ENCODE results near the gene ACAD11.
"Not testable (repeated sequence)": the region's sequence is repeated elsewhere in the genome, so short reads cannot be mapped to it uniquely, and the experiment has no call there.

Gene ACAD11

DNA sequence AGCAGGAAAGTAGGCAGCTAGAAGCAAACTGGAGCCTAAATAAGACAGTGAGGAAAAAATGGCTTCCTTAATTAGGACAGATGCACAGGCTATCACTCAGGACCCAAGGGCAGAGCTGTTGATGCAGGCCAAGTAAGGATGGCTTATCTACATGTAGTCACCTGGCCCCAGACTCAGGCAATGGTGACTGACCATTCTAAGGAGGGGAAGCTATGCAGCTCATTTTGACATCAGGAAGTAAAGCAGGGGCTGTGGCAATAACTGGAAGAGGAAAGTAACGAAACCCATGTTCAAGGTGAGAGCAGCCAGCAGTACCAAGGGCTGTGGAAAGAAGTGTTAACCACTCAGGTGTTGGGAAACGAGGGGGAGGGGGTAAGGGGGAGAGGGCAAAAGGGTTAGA, 16.2 kb downstream of the ACAD11 start:
- no peak for DNase-seq

DNA sequence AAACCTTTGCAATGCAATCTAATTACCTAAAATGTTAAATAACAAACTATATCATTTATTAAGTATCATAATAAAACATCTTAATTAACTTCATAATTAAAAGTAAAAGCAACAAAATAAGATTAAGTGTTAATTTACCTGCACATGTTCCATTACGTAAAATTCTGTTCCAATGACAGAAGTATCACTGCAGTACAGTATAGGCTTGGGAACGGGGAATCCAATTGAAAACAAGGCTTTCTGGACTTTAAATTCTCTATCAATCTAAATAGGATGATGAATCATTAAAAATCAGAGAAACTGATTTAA, 17.1 kb downstream of the ACAD11 start:
- DNase-seq, result no peak

- DNase-seq, result no peak
Observed at GRCh38 chr3:132641837-132642538, 17.6 kb downstream of the ACAD11 start.

GRCh38 chr3:132641427-132641826, 18.2 kb downstream of the ACAD11 start:
- not testable (repeated sequence) for DNase-seq

- DNase-seq, result no peak
Observed at GRCh38 chr3:132638706-132639105, 20.9 kb downstream of the ACAD11 start.

DNA sequence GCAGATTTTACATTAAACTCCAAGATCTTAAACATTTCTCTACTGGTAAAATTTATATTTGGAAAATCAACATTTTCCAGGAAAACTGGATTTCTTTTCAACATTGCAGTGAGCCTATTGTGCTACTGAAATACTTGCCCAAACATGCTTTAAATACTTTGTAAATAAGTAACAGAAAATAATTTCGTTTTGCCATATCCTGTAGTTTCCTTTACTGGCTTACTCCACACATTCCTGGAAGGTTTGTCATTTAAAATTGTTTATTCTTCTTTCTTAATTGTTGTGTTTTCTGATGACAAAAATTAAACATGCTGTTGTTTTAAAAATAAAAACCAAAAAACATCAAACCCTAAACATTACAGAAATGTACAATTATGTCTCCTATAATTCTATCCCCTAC, 22.0 kb downstream of the ACAD11 start:
- DNase-seq, result no peak

DNA sequence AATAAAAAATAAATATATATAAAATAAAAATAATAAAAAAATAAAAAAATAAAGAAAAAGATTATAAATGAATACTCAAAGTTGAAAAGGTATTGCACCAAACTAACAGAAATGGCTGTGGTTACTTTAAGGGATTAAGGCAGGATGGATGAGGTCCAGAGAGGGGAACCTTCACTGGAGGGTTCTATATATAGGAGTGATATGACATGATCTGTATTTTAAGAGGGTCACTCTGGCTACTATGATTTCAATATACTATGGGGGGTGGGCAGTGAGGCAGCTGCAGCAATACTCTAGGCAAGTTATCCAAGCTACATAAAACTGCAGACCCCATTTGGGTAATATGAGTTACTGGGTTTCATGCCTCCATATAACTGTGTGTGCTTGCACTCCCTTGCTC, 24.6 kb downstream of the ACAD11 start:
- DNase-seq, result no peak

DNA sequence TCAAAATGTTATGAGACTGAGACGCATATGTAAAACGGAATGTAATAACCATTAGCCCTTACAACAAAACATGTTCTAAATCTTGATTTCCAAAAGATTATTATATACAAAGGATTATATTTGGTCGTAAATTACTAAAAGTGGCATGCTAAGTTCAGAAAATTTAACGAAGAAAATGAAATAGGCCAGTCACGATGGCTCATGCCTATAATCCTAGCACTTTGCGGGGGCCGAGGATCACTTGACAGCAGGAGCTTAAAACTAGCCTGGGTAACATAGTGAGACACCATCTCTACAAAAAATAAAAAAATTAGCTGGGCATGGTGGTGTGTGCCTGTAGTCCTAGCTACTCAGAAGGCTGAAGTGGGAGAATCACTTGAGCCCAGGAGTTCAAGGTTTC, 29.0 kb downstream of the ACAD11 start:
- no peak for DNase-seq

DNA sequence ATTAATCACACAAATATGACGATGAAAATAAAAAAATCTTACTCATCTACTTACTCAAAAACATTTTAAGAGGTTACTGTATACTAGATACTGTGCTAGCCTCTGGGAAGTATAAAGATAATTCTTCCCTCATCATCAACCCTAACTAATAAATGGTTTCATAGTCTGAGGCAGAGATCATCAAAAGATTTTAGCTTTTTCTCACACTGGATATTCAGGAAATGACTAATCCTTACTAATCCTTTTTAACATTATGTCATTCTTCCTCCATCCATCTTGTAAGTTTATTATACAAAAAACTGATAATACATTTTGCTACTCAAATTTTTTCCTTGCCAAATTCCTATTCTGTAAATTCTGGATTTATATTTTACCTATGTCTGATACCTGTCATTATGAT, 29.7 kb downstream of the ACAD11 start:
- no peak for DNase-seq

- no peak for DNase-seq
Observed at GRCh38 chr3:132628157-132628556, 31.5 kb downstream of the ACAD11 start.

DNA sequence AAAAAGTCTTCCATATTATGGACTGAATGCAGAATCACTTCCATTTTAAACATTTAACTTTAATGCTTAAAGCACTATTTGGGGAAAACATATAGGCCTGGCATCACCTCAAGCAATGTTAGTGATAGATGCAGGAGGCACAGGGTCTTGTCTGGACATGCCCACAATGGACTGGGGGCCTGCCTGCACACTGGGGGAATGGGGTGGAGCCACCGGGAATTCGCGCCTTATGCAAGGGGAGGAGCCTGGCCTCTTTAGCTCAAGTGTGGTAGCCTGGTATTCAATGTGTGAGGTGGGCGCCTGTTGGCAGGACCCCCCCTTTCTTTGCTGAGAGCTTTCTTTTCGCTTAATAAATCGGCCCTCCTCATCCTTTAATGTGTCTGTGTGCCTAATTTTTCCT, 32.7 kb downstream of the ACAD11 start:
- DNase-seq, result no peak

DNA sequence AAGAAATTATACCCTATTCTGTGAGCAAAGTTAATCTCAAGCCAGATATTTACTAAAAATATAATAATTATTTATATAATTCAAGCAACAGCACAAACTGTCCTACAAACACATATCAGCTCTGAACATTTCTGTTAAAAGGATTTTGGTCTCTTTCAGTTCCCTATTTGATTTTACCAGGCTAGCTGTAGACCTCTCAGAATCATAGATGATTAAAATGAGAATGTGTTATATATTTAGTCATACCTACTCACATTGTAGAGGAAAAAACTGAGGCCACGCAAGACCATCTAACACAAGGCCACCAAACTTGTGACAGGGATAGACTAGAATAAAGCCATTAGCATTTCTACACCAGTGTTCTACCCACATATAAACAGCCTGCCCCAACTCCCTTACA, 34.0 kb downstream of the ACAD11 start:
- DNase-seq, result no peak

DNA sequence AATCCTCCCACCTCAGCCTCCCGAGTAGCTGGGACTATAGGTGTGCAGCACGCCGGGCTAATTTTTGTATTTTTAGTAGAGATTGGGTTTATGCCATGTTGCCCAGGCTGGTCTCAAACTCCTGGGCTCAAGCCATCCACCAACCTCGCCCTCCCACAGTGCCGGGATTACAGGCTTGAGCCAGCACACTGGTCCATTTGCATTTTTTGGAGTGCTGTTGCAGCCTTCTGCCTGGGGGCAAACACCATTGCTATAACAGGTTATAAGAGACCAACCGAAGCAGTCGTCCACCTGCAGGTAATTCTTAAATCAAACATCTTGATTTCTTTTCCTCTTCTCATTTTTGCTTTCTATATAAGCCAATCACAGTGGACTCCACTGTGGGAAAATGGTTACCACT, 34.8 kb downstream of the ACAD11 start:
- DNase-seq, result no peak

DNA sequence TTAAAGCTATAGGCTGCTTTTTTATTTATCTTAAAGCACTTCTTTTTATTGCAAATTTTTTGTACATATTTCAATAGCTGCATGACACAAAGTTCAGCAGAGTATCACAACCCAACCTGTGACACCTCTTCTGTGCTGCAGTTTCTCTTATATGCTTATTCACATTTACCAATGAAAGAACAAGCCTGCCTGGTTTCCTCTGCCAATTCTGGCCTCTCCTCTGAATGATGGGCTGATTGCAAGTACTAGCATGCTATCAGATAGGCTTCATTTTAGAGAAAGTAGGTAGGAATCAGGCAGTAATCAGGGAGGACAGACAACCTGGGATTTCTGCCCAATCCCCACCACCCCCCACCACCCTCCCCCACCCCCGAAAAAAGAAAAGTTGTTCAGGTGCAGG, 36.0 kb downstream of the ACAD11 start:
- DNase-seq, result no peak

DNA sequence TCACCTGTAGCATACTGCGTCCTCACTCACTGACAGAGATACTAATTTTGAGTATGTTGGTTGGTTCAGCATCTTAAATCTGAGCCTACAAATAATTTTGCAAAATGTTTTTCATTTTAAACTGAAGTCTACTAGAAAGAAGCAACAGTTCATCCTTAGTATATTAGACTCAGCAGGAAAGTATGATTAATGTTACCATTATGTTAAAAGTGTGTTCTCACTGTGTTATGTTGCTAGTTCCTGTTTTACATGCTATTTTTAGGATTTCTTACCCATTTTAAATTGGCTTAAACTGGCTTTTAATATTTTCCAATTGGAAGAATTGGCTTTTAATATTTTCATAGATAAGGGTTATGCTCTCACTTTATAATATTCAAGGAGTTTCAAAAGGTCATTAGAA, 36.8 kb downstream of the ACAD11 start:
- no peak for DNase-seq

DNA sequence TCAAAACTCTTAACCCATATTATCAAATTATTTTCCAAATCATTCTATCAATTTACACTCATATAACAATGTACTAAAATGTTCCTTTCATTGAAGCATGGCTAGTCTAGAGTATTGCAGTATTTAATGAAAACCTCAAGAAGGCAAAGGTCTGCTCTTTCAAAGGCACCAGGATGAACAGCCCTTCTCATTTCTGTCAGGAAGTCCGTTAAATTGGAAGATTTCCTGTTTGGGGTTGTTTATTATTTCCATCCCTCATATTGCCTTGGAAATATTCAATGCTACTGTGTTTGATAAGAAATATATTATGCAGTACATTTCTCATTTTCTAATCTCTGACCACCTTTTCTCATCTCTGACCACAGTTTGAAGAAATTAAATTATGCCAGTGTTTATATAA, 37.5 kb downstream of the ACAD11 start:
- no peak for DNase-seq

GRCh38 chr3:132616780-132617179, 42.8 kb downstream of the ACAD11 start:
- DNase-seq, result no peak

DNA sequence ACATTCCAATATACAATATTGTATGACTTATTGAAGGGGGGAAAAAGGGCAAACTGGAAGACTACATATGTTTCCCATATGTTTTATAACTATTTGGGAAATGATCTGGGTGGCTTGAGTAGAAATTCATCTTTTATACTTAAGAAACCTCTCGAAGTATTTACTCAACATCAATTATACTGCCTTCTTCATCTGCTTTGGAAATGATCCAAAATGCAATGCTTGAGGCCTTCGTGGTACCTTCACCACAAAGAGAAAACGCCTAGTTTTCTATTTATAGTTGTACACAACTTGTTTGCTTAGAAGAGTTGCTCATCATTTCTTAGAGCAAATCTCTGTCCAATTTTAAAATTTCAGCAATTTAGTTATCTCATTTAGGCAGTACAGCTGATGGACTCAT, 43.7 kb downstream of the ACAD11 start:
- no peak for DNase-seq

- not testable (repeated sequence) for DNase-seq
Observed at GRCh38 chr3:132615301-132615700, 44.3 kb downstream of the ACAD11 start.

DNA sequence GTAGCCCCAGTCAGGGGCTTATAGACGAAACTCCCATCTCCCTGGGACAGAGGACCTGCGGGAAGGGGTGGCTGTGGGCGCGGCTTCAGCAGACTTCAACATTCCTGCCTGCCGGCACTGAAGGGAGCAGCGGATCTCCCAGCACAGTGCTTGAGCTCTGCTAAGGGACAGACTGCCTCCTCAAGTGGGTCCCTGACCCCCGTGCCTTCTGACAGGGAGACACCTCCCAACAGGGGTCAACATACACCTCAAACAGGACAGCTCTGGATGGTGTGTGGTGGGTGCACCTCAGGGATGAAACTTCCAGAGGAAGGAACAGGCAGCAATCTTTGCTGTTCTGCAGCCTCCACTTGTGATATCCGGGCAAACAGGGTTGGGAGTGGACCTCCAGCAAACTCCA, 53.0 kb downstream of the ACAD11 start:
- DNase-seq, result not testable (repeated sequence)

GRCh38 chr3:132606085-132606484, 53.5 kb downstream of the ACAD11 start:
- no peak for DNase-seq

DNA sequence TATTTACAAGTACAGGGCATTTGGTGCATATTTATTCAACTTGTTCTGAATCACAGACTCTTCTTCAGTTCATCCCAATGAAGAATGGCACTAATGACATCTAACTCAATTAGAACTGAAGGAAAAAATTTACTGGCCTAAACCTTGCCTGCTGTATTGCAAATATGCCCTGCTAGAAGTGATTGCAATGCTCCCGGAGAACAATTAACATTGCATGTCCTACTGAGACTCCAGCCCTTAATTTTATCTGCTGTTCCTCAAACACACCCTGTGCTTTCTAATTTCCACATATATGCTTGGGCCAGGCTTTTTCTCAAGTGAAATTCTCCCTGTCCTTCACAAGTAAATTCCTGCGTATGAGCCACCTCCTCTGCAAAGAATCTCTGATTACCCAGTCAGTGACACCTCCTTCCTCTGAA, 54.2 kb downstream of the ACAD11 start:
- DNase-seq, result no peak

GRCh38 chr3:132600614-132601013, 59.0 kb downstream of the ACAD11 start:
- DNase-seq, result not testable (repeated sequence)

DNA sequence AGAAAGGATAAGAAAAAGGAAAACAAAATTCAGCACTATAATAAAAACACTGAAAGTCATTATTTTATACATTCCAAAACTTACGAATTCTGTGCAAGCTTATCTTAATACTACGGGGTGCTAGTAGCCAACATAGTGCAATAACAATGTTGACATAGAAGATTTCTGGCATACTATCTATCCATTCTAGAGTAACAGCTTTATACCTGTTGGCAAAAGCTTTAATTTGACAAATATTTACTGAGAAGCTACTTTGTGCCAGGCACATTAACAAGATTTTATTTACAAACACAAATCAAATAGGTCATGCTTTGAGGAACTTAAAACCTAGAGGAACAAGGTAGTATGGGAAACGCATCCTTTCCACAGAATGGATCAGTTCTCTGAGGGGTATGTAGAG, 61.4 kb downstream of the ACAD11 start:
- no peak for DNase-seq

- DNase-seq, result no peak
Observed at GRCh38 chr3:132597660-132598059, 61.9 kb downstream of the ACAD11 start.
